Measurements from ENCODE around the gene GPR45. TPM values are rescaled to one million over a fixed set of nuclear protein-coding genes. Genes with fewer than 3 reads are reported as not detected.

Gene GPR45, protein sequence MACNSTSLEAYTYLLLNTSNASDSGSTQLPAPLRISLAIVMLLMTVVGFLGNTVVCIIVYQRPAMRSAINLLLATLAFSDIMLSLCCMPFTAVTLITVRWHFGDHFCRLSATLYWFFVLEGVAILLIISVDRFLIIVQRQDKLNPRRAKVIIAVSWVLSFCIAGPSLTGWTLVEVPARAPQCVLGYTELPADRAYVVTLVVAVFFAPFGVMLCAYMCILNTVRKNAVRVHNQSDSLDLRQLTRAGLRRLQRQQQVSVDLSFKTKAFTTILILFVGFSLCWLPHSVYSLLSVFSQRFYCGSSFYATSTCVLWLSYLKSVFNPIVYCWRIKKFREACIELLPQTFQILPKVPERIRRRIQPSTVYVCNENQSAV
- not detected in 2 replicates for total RNA-seq

DNA sequence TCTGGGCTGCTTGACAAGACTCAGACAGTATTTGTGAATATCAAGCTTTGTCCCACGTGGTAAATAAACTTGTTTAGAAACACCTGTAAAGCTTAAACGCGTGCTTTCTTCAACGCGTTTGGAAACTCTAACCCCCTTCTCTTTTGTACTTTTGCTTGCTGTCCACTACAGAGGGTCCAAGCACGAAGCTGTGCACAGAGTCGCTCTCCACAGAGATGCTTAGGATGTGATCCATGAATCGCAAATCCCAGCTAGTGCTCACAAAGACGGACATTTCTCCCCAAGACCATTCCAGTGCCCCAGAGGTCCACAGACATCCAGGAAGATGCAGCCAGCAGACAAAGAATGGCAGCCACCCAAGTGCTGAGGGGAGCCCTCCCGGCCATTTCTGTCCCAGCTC, at the start of gene GPR45:
Gene GPR45, plus strand, starts transcription at position 301 of the 400 bp plus-strand sequence. CDS start 116 bp downstream, outside the sequence.

Other genes starting within 250 kb of the GPR45 start
- 14.3 and 16.3 TPM in 2 replicates for gene MRPS9, start 203.7 kb upstream of the GPR45 start, total RNA-seq
- gene TGFBRAP1, start 88.0 kb downstream of the GPR45 start, total RNA-seq, result 25.0 and 25.2 TPM in 2 replicates
- gene C2orf49, start 95.8 kb downstream of the GPR45 start, total RNA-seq, result 15.5 and 15.9 TPM in 2 replicates
- gene FHL2, start 157.3 kb downstream of the GPR45 start, total RNA-seq, result 86.5 and 93.1 TPM in 2 replicates